ENCODE data around the gene EN1.

The EN1 gene

GRCh38 chr2:118846953-118847761 is at the start of gene EN1:
Gene EN1 (minus strand): TSS chr2:118847648. CDS start chr2:118847167, 481 bp downstream.
- no peak for DNase-seq

- DNase-seq: no peak
Measured at GRCh38 chr2:118893100-118893499, 45.7 kb upstream of the EN1 start.

GRCh38 chr2:118889995-118890394 is 42.5 kb upstream of the EN1 start:
- no peak for DNase-seq

GRCh38 chr2:118883792-118884191 is 36.3 kb upstream of the EN1 start:
- no peak for DNase-seq

- DNase-seq: peak in 41 of 51 donors; percentile 2 to 66 (median 25)
Measured at GRCh38 chr2:118882693-118883336, 35.4 kb upstream of the EN1 start.

DNA sequence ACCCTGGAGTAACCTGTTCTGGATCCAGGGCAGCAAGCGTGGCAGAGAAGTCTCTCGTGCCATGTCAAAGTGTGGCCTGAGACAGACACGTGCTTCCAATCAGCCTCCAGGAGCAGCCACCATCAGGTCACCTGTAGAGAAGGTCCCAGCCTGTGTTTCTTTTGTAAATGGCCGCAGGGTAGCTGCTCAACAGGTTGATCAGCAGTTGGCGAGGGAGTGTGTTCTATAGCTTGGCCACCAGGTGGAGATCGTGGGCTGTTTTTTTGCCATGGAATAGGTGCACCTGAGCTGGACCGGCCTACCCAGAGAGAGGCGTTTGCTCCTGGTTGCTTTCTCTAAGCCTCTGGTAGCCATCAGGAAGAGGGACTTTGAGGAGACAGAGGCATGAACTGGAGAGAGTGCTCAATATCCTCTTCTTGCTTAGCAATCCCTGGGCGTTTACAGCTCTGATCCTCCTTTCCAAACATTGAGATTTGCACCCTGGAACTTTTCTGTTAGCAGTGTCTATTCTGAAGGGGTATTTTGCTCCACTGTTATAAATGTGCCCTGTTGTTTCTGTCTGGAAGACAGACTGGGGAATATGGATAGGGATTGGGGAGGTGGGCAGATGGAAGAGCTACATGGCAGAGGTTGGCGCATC is 34.2 kb upstream of the EN1 start:
- DNase-seq: peak in 30 of 51 donors; percentile 3 to 52 (median 16)

- no peak for DNase-seq
Measured at GRCh38 chr2:118880501-118880900, 33.1 kb upstream of the EN1 start.

DNA sequence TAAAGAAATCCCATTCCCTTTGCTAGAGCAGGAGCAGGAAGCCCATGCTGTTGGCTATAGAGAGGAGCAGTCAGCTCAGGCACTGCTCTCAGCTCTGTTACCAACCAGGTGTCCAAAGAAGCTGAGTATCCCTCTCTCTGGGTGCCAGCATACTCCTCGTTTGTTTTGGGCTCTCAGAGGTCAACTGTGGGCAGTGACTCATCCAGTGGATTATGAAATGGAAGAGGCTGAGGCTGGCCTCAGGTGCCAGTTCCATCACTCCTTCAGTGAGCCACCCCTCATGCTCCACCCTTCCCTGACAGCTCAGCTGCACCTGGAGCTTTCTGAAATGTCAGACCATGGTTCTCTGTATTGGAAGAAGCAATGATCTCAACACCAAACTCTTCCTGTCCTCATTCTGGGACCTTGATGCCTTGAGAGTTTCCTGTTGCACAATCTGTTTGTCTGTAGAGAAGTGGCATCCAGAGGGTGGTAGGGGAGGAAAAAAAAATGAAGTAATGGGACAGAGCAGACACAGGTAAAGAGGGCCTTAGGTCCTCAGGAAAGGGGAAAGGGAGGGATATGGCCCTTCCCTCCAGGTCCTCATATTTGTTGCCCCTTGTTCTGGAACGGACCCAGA is 31.2 kb upstream of the EN1 start:
- DNase-seq: no peak

- DNase-seq: no peak
Measured at GRCh38 chr2:118875318-118875717, 27.9 kb upstream of the EN1 start.

DNA sequence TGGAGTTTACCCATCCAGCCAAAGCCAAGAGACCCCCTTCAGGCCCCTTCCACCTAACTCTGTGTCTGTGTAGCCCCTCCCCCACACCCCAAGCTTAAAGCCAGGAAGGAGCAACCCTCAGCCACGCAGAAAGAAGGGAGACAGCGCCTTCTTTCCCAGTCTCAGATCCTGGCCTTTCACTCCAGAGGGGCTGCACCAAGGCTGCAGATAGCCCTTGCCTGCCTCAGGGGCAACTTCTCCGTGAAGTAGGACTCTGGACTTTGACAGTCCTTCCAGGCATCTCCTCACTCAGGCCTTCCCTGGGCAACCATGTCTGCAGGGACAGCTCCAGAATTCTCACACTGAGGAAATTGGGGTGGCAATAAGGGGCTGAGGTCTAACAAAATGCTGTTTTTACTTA is 26.9 kb upstream of the EN1 start:
- no peak for DNase-seq

- DNase-seq: peak in 10 of 51 donors; percentile 1 to 35 (median 12)
Measured at GRCh38 chr2:118865106-118865505, 17.7 kb upstream of the EN1 start.

DNA sequence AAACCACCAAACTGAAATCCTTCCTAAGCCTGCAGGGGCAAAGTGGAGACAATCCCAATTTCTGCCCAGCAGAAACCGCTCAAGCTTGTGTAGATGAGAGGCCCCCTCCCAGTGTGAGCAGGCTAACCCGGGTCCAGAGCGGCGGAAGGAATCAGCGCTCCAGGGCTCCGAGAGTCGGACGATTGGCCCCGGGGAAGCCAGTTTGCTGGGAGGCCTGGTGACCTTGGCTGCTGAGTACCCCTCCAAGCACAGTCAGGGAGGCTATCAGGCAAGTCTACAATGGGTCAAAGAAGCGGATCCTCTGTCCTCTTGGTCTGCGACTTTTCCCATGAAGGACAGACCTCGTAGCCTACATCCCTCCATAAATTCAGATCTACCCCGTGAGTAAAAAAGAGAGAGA is 16.8 kb upstream of the EN1 start:
- no peak for DNase-seq

DNA sequence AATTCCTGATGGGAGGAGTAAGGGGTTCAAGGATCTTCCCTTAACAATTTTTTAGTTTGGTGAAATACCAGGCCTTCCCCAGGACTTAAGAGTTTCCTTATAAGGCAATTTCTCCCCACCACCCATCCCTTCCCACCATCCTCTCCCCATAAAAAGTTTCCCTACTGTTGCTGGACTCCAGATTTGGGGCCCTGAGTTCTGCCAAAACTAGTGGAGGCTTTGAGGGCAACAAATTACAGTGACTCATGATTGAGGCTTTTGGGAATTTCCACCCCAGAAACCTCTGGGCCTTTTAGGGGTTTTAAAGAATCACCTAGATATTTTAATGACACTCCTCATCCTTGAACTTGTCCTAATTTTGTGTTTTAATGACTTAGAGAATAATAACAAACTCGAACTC is 14.3 kb upstream of the EN1 start:
- DNase-seq: no peak

- no peak for DNase-seq
Measured at GRCh38 chr2:118861242-118861641, 13.8 kb upstream of the EN1 start.

DNA sequence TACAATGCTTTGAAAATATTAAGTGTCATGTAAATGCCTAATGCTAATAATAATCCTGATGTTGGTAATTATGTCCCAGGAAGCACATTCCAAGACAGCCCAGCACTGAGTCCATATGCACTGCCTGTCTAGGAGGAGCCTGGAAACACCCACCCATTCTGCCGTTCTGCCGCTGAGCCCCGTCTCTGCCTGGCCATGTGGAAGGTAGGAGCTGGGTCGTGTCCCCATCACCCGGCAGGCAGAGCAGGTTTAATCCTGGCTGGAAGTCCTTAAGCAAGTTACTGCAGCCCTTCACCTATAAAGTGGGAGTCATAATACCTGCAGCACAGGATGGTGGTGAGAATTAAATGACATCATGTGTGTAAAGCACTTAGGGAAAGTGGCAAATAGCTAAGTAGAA is 13.1 kb upstream of the EN1 start:
- DNase-seq: no peak

DNA sequence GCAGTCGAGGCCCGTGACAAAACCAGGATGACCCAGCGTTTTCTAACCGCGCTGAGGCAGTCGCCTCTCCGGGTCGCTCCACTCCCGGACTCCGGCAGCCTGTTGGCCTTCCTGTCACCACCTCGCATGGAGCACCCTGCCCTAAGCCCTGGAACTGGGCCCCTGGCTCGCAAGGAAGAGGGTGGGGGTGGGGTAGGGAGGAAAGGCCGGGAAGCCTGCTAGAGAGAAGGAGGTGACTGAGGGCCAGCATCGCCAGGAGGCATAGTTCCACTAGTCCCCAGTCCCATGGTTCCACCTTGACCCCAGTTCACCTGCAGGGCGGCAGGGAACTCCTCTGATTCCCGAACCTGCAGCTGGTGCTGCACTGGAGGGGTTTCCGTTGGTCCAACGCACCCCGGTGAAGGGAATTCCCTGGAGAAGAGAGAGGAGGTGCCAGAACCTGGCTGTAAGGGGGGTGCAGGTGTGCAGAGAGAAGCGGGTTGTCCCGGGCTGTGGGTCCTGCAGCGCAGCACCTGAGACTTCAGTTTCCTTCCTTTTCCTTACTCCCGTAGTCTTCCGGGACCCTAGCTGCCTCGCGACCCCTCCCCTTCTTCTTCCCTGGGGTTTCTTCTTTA is 11.8 kb upstream of the EN1 start:
- DNase-seq: no peak

GRCh38 chr2:118858485-118859156 is 11.2 kb upstream of the EN1 start:
- DNase-seq: no peak

GRCh38 chr2:118857677-118858484 is 10.4 kb upstream of the EN1 start:
- DNase-seq: no peak

DNA sequence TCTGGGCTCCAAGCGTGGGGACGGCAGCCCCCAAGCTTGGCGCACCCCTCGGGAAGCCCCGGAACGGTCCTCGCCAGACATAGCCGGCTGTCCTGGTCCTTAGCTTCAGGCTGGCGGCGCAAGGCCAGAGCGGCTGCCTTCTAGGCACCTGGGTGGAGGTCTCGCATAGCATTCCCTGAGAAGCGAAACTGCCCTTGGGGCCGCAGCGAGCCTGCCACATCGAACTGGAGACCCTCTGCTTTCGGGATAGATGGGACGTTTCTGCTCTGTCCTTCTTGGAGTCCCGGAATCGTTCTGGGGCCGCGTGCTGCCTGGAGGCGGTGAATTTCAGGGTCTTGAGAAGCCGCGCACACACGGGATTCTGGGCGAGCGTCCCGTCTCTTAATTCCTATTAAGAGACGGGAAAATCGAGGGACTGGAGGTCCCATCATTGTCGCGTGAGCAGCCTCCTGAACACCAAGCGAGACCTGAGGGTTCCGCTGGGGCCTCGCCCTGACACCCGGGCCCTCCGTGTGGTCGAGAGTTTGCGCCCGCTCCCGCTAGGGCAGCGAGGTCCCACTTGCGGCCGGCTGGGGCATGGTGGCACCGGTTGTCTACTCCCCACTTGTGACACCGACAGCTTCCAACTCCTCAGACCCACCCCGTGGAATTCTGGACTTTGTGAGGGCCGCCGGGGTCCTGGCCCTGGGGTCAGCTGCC is 9.7 kb upstream of the EN1 start:
- DNase-seq: no peak
